Measurements from ENCODE around the gene MS4A7.
"Not testable (repeated sequence)": the region's sequence is repeated elsewhere in the genome, so short reads cannot be mapped to it uniquely, and the experiment has no call there.

MS4A7 gene

DNA sequence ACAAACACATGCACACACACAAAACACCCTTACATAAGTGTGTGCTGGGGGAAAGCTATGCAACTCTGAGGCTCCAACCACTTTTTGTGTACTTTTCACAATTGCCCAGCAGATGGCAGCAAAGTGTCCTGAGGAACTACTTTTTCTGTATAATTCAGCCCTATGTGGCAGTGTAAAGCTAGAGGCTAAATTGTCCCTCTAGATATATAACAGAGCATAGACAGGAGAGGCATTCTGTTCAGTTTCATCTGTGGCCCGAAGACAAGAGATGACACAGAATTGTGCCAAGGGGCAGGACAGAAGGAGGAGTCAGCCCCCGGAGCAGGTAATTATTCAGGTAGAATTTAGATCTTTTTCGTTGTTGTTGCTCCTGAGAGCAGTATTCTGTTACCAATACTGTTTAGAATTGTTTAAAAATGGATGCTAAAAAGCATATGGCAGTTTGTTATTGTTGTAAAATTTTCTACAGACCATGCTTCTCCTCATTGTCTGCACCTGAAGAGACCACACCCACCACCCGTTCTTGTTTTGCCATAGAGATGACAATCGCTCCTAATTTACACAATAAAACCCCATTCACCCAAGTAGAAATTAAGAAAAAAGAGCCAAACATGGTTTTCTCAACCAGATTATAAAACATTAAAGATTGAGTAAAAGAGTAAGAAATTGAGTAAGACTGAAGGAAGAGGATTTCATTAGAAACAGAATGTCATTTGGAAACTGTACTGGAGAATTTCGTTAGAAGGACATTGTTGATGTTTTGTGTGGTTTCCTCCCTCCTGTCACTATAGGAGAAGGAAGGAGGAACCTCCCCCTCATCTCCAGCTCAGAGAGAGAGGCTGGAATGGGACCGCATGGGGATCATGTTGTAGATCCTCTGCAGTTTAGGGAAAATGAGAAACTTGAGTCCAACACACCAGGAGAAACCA lies 14.5 kb upstream of the MS4A7 start:
- Mint-ChIP-seq H3K27ac (no peak overlapping the region), H3K9me3 (ENCODE audit: low read depth) (no peaks in the 10 kb centered on the region), H3K36me3 (no peaks in the 10 kb centered on the region), H3K4me3 (no peak overlapping the region), H3K4me1 (ENCODE audit: low read depth) (no peaks in the 10 kb centered on the region), H3K27me3 (peaks cover 11% of the 10 kb centered on the region)

DNA sequence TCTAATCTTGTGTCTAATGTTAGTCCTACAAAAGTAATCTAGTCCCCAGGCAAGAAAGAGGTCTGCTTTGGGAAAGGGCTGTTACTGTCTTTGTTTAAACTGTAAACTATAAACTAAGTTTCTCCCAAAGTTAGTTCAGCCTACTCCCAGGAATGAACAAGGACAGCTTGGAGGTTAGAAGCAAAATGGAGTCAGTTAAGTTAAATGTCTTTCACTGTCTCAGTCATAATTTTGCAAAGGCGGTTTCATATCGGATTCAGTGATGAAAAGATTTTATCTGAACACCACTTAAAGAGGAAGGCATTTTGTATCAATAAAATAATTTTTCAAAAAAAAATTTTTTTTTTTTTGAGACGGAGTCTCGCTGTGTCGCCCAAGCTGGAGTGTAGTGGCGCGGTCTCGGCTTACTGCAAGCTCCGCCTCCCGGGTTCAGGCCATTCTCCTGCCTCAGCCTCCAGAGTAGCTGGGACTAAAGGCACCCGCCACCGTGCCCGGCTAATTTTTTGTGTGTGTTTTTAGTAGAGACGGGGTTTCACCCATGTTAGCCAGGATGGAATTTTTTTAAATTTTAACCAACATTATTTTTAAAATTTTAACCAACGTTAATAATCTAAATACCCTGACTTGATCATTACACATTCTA lies 11.9 kb upstream of the MS4A7 start:
- not testable (repeated sequence) for H3K4me3 Mint-ChIP-seq; H3K36me3 Mint-ChIP-seq; H3K4me1 Mint-ChIP-seq (ENCODE audit: low read depth); H3K9me3 Mint-ChIP-seq (ENCODE audit: low read depth); H3K27ac Mint-ChIP-seq; H3K27me3 Mint-ChIP-seq

DNA sequence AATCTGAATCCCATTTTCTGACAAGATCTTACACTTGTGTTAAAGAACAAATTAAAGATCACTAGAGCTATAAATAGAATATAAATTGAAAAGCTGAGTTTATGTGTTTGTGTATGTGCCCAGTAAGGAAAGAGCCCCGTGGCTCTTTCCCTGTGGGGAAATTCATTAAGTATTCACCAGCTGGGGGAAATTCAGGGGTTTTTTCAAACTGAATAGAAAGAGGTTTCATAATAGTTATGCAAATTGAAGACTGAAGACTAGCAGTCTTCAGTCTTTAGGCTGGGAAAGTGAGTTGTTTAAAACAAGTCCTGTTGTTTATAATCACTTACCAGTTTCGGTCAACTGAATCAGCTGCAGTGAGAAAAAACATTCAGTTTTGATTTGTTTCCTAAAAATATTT lies 11.3 kb upstream of the MS4A7 start:
- no peak overlapping the region for H3K27ac Mint-ChIP-seq
- no peaks in the 10 kb centered on the region for H3K36me3 Mint-ChIP-seq
- peaks cover 8% of the 10 kb centered on the region for H3K27me3 Mint-ChIP-seq
- no peaks in the 10 kb centered on the region for H3K9me3 Mint-ChIP-seq (ENCODE audit: low read depth)
- no peak overlapping the region for H3K4me3 Mint-ChIP-seq
- H3K4me1 Mint-ChIP-seq (ENCODE audit: low read depth): no peaks in the 10 kb centered on the region

DNA sequence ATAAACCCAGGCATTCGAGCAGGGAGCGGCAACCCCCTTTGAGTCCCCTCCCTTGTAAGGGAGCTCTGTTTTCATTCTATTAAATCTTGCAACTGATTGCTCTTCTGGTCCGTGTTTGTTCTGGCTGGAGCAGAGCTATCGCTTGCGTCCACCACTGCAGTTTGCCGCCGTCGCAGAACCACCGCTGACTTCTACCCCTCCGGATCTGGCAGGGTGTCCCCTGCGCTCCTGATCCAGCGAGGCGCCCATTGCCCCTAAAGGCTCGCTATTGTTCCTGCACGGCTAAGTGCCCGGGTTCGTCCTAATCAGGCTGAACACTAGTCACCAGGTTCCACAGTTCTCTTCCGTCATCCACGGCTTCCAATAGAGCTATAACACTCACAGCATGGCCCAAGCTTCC lies 10.4 kb upstream of the MS4A7 start:
- Mint-ChIP-seq H3K27ac (no peak overlapping the region), H3K9me3 (ENCODE audit: low read depth) (no peaks in the 10 kb centered on the region)

DNA sequence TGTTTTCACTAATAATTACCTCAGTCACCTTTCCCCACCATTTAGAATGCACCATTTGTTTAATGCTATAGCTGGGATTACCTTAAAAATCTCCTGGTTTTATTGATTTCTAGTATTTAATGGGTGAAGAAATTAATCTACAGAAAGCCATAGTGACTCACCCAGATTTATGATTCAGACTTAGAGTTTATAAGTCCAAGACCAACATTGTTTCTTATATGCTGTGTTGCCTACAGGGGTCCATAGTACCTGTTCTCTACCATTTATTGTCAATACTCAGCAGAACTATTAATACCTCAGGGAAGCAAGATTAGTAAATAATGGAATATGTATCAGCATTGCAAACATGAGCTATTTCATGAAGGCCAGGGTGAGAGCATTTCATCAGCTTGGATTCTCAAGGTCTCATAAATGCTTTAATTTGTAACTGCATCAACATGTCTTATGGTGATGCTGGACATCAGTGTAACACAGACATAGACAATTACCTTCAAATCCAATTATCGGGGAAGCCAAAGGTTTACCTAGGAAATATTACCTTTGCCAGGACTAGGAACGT lies 8.0 kb upstream of the MS4A7 start:
- no peaks in the 10 kb centered on the region for H3K4me1 Mint-ChIP-seq (ENCODE audit: low read depth)
- no peak overlapping the region for H3K4me3 Mint-ChIP-seq
- no peak overlapping the region for H3K27ac Mint-ChIP-seq
- H3K36me3 Mint-ChIP-seq: no peaks in the 10 kb centered on the region
- H3K9me3 Mint-ChIP-seq (ENCODE audit: low read depth): no peaks in the 10 kb centered on the region
- H3K27me3 Mint-ChIP-seq: no peaks in the 10 kb centered on the region

More for the DNA sequence above, 10.4 kb upstream of the MS4A7 start:
- H3K4me1 Mint-ChIP-seq (ENCODE audit: low read depth): no peaks in the 10 kb centered on the region
- no peaks in the 10 kb centered on the region for H3K36me3 Mint-ChIP-seq
- peaks cover 8% of the 10 kb centered on the region for H3K27me3 Mint-ChIP-seq
- no peak overlapping the region for H3K4me3 Mint-ChIP-seq

DNA sequence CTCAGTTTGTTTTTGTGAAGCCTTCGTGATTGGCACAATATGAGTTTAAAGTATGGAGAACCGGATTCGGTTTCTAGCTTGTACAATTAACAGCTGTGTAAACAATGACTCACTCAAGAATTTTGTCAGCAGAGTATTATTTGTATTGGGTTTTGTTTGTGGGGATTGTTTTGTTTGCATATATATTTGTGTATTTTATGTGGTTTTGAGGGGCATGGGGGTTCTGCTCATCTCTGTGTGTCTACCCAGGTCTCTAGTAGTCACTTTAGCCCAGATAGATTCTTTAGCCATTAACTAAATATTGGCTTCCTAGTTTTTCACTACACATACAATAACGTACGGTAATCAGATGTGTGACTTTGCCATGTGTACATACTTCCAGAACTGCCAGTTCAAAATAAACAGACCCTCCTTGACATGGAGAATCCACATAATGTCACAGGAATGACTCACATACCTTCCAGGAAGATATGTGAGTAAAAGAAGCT lies 7.5 kb upstream of the MS4A7 start:
- Mint-ChIP-seq H3K27ac (no peak overlapping the region), H3K36me3 (no peaks in the 10 kb centered on the region), H3K4me3 (no peak overlapping the region), H3K4me1 (ENCODE audit: low read depth) (no peaks in the 10 kb centered on the region), H3K9me3 (ENCODE audit: low read depth) (no peaks in the 10 kb centered on the region), H3K27me3 (no peaks in the 10 kb centered on the region)

DNA sequence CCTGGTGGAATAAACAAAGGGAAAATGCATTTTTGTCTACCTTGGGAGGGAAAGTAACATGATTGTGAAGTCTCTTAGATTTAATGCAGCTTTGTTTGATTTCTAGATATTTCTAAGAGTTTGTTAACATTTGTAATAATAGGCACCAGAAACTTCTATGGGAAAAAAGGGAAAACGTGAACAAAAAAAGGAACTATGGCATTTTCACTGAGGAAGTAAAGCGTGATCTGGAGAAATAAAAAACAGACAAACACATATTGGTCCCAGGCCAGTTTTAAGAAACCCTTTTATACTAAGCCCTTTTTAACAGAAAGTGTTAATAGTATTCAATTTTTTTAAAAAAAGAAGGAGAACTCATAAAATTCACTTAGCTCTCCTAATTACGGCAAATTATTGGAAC lies 6.9 kb upstream of the MS4A7 start:
- H3K27ac Mint-ChIP-seq: no peak overlapping the region
- no peaks in the 10 kb centered on the region for H3K36me3 Mint-ChIP-seq
- H3K4me3 Mint-ChIP-seq: no peak overlapping the region
- H3K9me3 Mint-ChIP-seq (ENCODE audit: low read depth): no peaks in the 10 kb centered on the region
- no peaks in the 10 kb centered on the region for H3K4me1 Mint-ChIP-seq (ENCODE audit: low read depth)
- no peaks in the 10 kb centered on the region for H3K27me3 Mint-ChIP-seq

DNA sequence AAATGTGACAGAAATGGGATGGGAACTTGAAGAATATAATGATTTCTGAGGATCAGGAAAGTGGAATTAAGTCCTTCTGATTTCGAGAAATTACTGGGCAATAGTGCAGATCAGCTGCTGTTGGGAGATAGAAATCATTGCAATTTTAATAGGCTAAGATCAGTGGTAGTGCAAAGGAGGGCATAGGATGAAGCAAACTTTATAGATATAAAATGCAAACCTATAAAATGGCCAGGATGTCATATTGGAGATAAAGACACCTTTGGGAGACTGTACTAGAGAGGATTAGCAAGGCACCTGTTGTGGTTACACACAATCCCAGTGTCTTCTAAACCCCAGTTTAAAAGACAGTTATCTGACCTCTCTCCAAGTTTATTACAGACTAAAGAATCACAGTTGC lies 6.5 kb upstream of the MS4A7 start:
- no peaks in the 10 kb centered on the region for H3K27me3 Mint-ChIP-seq
- no peak overlapping the region for H3K4me3 Mint-ChIP-seq
- H3K9me3 Mint-ChIP-seq (ENCODE audit: low read depth): no peaks in the 10 kb centered on the region
- no peaks in the 10 kb centered on the region for H3K4me1 Mint-ChIP-seq (ENCODE audit: low read depth)
- no peaks in the 10 kb centered on the region for H3K36me3 Mint-ChIP-seq
- no peak overlapping the region for H3K27ac Mint-ChIP-seq

DNA sequence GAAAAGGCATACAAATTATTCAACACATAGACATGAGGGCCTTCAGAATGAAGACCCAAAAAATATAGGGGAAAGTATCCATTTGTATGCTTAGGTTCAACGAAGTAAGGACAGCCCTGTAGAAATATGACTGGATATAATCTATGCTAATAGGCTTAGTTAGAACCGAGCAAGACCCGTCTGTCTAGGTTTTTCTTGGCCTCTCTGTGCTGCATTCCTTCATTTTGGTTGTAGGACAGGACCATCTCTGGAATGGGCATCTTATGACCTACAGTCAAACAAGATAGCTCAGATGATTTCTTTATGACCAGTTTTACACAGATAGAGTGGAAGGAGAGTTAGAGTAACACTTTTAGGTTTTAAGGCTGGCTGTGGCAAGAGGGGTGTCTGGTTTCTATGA lies 5.6 kb upstream of the MS4A7 start:
- Mint-ChIP-seq H3K36me3 (no peaks in the 10 kb centered on the region), H3K4me3 (no peak overlapping the region), H3K27ac (no peak overlapping the region), H3K9me3 (ENCODE audit: low read depth) (no peaks in the 10 kb centered on the region), H3K4me1 (ENCODE audit: low read depth) (no peaks in the 10 kb centered on the region), H3K27me3 (no peaks in the 10 kb centered on the region)

DNA sequence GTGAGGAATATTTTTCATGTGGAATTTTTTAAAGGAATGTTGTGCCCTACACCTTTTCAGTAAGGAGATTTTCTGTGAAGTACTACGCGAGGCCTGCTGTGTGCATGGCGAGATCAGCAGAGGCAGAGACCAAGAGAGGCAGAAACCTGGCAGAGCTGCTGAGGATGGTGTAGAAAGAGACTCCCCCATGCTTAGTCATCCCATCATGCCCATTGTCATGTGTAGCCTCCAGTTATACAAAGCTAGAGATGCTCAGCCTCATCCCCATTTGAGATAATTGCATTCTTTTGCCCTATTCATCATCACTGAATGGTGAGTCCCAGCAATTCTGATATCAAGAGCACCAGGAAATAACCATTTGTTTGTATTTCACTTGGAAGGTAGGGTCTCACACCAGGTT lies 3.0 kb upstream of the MS4A7 start:
- H3K27me3 Mint-ChIP-seq: no peaks in the 10 kb centered on the region
- H3K27ac Mint-ChIP-seq: no peak overlapping the region
- peaks cover 6% of the 10 kb centered on the region for H3K4me1 Mint-ChIP-seq (ENCODE audit: low read depth)
- no peaks in the 10 kb centered on the region for H3K9me3 Mint-ChIP-seq (ENCODE audit: low read depth)
- H3K4me3 Mint-ChIP-seq: no peak overlapping the region
- H3K36me3 Mint-ChIP-seq: no peaks in the 10 kb centered on the region

DNA sequence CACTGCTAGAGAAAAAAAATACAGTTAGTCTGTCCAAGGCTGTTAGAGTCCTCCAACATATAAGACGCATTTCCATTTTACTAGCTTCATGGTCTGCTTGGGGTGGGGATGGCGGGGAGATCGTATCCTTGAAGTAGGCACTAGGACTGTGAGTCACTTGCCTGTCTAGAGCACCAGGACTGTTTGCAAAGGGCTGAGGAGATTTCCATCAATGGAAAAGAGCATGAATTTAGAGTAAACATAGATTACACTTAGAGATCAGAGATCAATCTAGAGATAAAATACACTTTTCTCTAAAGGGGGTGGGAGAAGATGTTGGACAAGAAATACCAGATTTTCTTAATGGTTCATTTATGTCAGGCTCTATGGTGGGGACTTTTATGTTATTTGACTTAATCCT lies 1.7 kb upstream of the MS4A7 start:
- H3K27me3 Mint-ChIP-seq: no peaks in the 10 kb centered on the region
- no peaks in the 10 kb centered on the region for H3K36me3 Mint-ChIP-seq
- no peaks in the 10 kb centered on the region for H3K9me3 Mint-ChIP-seq (ENCODE audit: low read depth)
- H3K4me1 Mint-ChIP-seq (ENCODE audit: low read depth): peaks cover 6% of the 10 kb centered on the region
- H3K27ac Mint-ChIP-seq: no peak overlapping the region
- H3K4me3 Mint-ChIP-seq: no peak overlapping the region

DNA sequence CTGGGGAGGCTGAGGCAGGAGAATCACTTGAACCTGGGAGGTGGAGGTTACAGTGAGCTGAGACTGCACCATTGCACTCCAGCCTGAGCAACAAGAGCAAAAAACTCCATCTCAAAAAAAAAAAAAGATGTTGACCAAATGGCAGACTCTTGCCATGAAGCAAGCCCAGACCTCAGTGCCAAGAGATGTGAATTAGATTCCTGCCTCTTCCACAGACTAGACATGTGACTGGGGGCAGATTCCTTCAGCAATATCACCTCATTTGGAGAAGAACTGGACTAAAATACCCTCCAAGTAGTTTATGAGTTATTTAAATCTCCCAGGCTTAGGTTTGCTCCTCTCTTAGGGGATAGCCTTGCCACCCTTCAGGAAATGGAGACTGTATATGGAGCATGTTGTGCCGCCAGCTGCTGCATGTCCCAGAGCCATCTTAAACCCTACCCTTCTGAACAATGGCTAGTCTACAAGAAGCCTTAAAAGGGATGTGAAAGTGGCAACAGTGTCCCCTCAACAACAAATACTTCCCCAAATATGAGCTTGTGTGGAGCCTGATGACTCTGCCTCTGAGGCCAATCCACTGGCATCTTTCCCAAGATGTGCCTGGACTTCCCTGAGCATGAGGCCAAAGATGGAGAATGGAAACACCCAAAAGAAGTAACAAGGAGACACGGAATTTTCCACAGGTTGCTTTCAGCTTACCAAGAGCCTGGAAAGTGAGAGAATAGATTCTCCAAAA lies 763 bp upstream of the MS4A7 start:
- Mint-ChIP-seq H3K9me3 (ENCODE audit: low read depth) (no peaks in the 10 kb centered on the region), H3K4me3 (no peak overlapping the region), H3K27me3 (no peaks in the 10 kb centered on the region), H3K27ac (no peak overlapping the region), H3K4me1 (ENCODE audit: low read depth) (peaks cover 6% of the 10 kb centered on the region), H3K36me3 (no peaks in the 10 kb centered on the region)

DNA sequence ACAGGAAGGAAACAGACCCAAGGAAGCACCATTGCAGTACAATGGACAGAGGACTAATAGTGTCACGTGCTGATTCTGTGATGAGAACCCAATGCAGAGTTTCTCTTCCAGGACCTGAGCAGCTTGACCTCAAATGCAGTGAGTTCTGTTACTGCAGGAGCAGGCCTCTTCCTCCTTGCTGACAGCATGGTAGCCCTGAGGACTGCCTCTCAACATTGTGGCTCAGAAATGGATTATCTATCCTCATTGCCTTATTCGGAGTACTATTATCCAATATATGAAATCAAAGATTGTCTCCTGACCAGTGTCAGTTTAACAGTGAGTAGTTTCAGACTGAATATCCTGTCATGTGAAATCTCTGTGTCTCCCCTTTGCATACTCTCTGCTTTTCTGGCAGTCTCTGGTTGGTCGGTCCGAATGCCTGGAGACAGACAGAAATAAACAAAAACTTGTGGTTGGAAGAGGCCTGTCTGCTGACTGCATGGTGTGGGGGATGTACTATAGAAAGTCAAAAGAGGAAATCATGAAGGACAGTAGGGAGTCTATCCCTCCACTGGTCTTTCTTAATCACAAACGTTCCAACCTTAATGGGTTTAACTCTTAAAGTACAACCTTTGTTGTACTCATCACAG lies 11.1 kb downstream of the MS4A7 start:
- H3K4me3 Mint-ChIP-seq: no peak overlapping the region
- H3K9me3 Mint-ChIP-seq (ENCODE audit: low read depth): no peaks in the 10 kb centered on the region
- H3K27ac Mint-ChIP-seq: no peak overlapping the region
- no peaks in the 10 kb centered on the region for H3K36me3 Mint-ChIP-seq
- H3K4me1 Mint-ChIP-seq (ENCODE audit: low read depth): no peaks in the 10 kb centered on the region
- H3K27me3 Mint-ChIP-seq: no peaks in the 10 kb centered on the region

DNA sequence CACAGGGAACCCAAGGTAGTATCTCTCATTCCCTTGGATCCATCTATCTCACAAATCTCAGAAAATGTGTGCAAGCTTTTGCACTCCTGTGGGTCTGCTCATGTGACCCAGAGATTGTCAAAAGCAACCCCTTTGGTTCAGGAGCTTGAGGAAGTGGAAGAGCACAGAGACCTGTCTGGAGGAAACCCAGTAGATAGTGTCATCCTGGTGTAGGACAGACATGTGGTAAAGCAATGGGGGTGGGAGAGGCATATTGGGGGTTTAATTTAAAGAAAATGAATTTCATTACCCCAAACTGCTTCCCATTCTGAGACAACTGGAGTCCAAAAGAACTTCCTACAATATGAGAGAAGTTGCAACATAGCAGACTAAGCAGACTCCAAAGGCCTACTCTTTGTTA lies 12.1 kb downstream of the MS4A7 start:
- Mint-ChIP-seq H3K27ac (no peak overlapping the region), H3K4me3 (no peak overlapping the region), H3K36me3 (no peaks in the 10 kb centered on the region), H3K27me3 (no peaks in the 10 kb centered on the region), H3K4me1 (ENCODE audit: low read depth) (no peaks in the 10 kb centered on the region), H3K9me3 (ENCODE audit: low read depth) (no peaks in the 10 kb centered on the region)
